Peyer's patch (tissue), 4 donors: ENCODE measurements around the gene XRCC1.

Experiments
- POLR2A ChIP-seq, 2 donors: fragments of 450-650 bp; IDR thresholded peaks; one replicate each; pipeline ENCODE4 v1.5.1; 2017; ENCODE audit warnings: antibody characterized with exemption in 2 of 2, mild to moderate bottlenecking in 2 of 2, moderate library complexity in 2 of 2
- TF ChIP-seq, protein P1 (sequence below), 6 experiments: fragments of 450-650 bp in 4 of 6; fragments of 200-600 bp in 2 of 6; sonication (generic) in 1 of 6; IDR thresholded peaks; one replicate each; pipeline ENCODE4 v1.5.1; 2017 to 2019; ENCODE audit warnings: antibody characterized with exemption in 6 of 6, mild to moderate bottlenecking in 3 of 6, moderate library complexity in 1 of 6

DNA sequence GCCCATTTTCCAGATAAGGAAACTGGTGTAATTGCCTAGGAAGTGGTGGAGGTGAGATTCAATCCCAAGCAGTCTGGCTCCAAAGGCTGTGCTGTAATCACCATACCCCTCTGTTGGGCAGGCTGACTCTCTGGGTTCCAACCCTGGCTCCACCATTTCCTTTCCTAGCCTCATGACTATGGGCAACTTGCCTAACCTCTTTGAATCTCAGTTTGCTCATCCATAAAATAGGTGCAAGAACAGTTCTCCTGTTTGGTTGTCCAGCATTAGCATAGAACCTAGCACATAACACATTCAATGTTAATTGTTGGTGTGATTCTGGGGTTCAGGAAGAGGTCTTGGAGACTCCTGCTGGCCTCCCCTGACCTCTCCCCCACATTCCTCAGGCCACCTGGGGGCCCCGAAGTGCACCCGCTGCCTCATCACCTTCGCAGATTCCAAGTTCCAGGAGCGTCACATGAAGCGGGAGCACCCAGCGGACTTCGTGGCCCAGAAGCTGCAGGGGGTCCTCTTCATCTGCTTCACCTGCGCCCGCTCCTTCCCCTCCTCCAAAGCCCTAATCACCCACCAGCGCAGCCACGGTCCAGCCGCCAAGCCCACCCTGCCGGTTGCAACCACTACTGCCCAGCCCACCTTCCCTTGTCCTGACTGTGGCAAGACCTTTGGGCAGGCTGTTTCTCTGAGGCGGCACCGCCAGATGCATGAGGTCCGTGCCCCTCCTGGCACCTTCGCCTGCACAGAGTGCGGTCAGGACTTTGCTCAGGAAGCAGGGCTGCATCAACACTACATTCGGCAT, 23.3 kb upstream of the XRCC1 start:
- TF ChIP-seq, protein P1, sequence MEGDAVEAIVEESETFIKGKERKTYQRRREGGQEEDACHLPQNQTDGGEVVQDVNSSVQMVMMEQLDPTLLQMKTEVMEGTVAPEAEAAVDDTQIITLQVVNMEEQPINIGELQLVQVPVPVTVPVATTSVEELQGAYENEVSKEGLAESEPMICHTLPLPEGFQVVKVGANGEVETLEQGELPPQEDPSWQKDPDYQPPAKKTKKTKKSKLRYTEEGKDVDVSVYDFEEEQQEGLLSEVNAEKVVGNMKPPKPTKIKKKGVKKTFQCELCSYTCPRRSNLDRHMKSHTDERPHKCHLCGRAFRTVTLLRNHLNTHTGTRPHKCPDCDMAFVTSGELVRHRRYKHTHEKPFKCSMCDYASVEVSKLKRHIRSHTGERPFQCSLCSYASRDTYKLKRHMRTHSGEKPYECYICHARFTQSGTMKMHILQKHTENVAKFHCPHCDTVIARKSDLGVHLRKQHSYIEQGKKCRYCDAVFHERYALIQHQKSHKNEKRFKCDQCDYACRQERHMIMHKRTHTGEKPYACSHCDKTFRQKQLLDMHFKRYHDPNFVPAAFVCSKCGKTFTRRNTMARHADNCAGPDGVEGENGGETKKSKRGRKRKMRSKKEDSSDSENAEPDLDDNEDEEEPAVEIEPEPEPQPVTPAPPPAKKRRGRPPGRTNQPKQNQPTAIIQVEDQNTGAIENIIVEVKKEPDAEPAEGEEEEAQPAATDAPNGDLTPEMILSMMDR (IDR thresholded peaks at IDR 0.05) = no peak
- TF ChIP-seq POLR2A (IDR thresholded peaks at IDR 0.05) = no peak
